HEK293T (cell line): Measurements from ENCODE around the gene ELL.

ENCODE experiments used
- ARNT ChIP-seq: fragments of 450-650 bp; IDR thresholded peaks from 2 replicates; pipeline ENCODE4 v1.6.1; 2017; ENCODE audit warnings: mild to moderate bottlenecking
- BHLHE40 ChIP-seq: fragments of 450-650 bp; IDR thresholded peaks from 2 replicates; pipeline ENCODE4 v1.6.1; 2016; ENCODE audit warnings: mild to moderate bottlenecking, moderate library complexity, borderline replicate concordance
- ELF4 ChIP-seq: fragments of 450-650 bp; IDR thresholded peaks from 2 replicates; pipeline ENCODE4 v1.6.1; 2017; ENCODE audit warnings: antibody characterized with exemption
- FOXK2 ChIP-seq: fragments of 450-650 bp; IDR thresholded peaks from 2 replicates; pipeline ENCODE4 v1.6.1; 2016; ENCODE audit warnings: mild to moderate bottlenecking
- FOXM1 ChIP-seq: fragments of 450-650 bp; IDR thresholded peaks from 2 replicates; pipeline ENCODE4 v1.6.1; 2017; ENCODE audit warnings: mild to moderate bottlenecking, borderline replicate concordance
- HDGF ChIP-seq: fragments of 450-650 bp; IDR thresholded peaks from 2 replicates; pipeline ENCODE4 v1.6.1; 2017; ENCODE audit warnings: antibody characterized with exemption, borderline replicate concordance
- LEF1 ChIP-seq: fragments of 450-650 bp; IDR thresholded peaks from 2 replicates; pipeline ENCODE4 v1.6.1; 2017; ENCODE audit warnings: mild to moderate bottlenecking, borderline replicate concordance
- NFRKB ChIP-seq: fragments of 450-650 bp; IDR thresholded peaks from 2 replicates; pipeline ENCODE4 v1.6.1; 2016; ENCODE audit warnings: mild to moderate bottlenecking, moderate library complexity
- SP1 ChIP-seq: fragments of 450-650 bp; IDR thresholded peaks from 2 replicates; pipeline ENCODE4 v1.6.1; 2017
- SUZ12 ChIP-seq: fragments of 450-650 bp; IDR thresholded peaks from 2 replicates; pipeline ENCODE4 v1.6.1; 2016; ENCODE audit warnings: mild to moderate bottlenecking
- TARDBP ChIP-seq: fragments of 450-650 bp; IDR thresholded peaks from 2 replicates; pipeline ENCODE4 v1.6.1; 2016
- ZNF384 ChIP-seq: fragments of 450-650 bp; IDR thresholded peaks from 2 replicates; pipeline ENCODE4 v1.6.1; 2016
- TF ChIP-seq, protein P1 (sequence below): fragments of 450-650 bp; IDR thresholded peaks from 2 replicates; pipeline ENCODE4 v1.6.1; 2016

DNA sequence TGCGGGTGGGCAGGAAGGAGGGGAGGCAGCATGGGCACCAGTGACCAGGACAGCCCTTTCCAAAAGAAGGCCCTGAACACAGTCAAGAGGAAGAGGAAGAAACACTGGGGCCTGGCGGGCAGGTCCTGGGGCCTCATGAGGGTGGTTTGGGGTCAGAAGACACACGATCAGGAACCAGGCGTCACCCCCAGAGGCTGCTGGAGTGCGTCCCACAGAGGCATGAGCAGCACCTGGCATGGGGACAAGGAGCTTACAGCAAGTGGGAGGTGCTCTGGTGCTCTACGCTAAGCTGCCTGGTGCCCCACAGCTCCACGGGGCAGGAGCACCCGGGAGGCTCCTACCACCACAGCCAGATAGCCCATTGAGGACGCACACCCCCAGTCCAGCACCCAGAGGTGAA, 20.0 kb downstream of the ELL start:
- TF ChIP-seq FOXK2 (no peak), NFRKB (no peak), SP1 (no peak), LEF1 (no peak), SUZ12 (no peak), HDGF (no peak), BHLHE40 (no peak), ZNF384 (no peak), TARDBP (no peak), FOXM1 (no peak), ARNT (no peak), ELF4 (no peak)
- TF ChIP-seq, protein P1, sequence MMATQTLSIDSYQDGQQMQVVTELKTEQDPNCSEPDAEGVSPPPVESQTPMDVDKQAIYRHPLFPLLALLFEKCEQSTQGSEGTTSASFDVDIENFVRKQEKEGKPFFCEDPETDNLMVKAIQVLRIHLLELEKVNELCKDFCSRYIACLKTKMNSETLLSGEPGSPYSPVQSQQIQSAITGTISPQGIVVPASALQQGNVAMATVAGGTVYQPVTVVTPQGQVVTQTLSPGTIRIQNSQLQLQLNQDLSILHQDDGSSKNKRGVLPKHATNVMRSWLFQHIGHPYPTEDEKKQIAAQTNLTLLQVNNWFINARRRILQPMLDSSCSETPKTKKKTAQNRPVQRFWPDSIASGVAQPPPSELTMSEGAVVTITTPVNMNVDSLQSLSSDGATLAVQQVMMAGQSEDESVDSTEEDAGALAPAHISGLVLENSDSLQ, result no peak
